CD4-positive, alpha-beta T cell treated with Interleukin-10 for 1 hour (primary cell): Measurements from ENCODE around the gene NSA2.
A peak's percentile ranks its signal among the peaks of the same experiment; 100 is the strongest.
"Not testable (repeated sequence)": the region's sequence is repeated elsewhere in the genome, so short reads cannot be mapped to it uniquely, and the experiment has no call there.

Source experiments
- DNase-seq: peaks from one replicate; pipeline ENCODE4 v3.0.0-alpha.2; 2020

NSA2 gene

DNA sequence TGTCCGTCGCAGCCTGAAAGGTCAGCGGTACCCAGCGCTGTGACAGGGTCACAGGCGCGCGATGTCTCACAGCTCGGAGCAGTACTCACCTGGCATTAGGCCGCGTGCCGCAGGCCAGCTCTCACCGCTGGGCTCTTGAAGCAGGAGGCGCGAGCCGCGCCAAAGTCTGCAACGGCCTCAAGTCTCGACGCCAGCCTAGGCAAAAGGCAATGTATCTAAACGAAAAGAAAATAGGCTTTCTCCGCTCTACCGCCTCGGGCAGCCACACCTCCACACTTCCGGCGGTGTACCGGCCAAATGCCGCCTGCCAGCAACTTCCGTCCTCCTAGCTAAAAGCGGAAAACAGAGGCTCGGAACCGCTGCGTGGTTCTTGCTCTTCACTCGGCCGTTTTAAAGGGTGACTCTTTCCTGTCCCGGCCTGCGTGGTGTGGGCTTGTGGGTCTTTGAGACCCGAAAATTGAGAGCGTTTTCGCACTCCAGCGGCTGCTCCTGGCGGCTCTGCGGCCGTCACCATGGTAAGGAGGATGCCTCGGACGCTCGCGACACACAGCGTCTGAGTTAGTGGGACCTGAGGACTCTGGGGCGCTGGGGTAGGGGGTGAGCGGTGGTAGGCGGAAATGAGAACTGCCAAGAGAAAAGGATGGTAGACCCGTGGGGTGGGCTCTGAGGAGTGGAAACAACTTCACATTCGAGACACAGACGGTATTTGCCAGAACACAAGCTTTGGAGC is at the start of gene NSA2, which contains the start of gene GFM2:
NSA2 (plus strand) TSS at position 401 of the 730 bp plus-strand sequence; CDS start at position 513, 112 bp downstream.
GFM2 (minus strand) TSS at position 269 of the 730 bp plus-strand sequence. CDS start 3,375 bp downstream, outside the sequence.
- DNase-seq, result peak; percentile 94

GRCh38 chr5:74717596-74717995 is 49.5 kb upstream of the NSA2 start:
- DNase-seq, result no peak

- no peak for DNase-seq
These were observed 44.8 kb upstream of the NSA2 start for GRCh38 chr5:74722271-74722670.

- no peak for DNase-seq
These were observed 41.7 kb upstream of the NSA2 start for GRCh38 chr5:74725331-74725730.

DNA sequence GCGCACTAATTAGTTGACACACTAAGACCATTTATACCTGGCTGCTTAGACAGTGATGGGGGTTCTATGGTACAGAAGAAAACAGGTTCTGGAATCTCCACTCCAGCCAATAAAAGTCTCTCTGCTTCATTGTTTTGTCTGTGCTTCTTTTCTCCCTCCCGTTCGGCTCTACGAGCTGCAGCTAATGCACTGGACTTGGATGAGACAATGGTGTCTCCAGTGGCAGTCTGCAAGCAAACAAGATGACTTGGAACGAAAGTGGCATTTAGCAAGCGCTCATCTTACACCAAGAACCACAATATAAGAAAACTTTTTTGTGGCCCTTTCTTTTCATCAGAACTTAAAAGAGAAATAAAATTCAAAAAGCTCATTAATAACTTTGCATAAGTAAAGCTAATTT is 30.3 kb upstream of the NSA2 start:
- DNase-seq, result no peak

DNA sequence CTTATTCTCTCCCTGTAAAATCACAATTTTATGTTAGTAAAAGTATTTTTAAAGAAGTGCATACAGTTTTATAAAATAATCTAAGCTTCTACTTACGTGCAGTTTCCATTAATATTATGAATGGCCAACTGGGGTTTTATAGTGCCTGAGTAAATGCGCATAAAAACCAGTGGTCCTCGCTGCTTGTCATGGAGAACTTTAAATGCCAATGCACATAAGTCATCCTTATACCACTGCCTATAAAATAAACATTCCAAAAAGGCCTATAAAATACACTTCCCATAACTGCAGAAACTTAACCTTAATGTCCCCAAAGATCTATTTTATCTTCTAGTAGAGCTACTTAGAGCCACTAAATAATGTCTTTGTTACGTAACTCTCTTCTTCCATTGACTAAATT is 28.6 kb upstream of the NSA2 start:
- no peak for DNase-seq

GRCh38 chr5:74748742-74749141 is 18.3 kb upstream of the NSA2 start:
- DNase-seq, result not testable (repeated sequence)

GRCh38 chr5:74761241-74761640 is 5.8 kb upstream of the NSA2 start:
- DNase-seq, result no peak

- DNase-seq, result no peak
These were observed 4.5 kb upstream of the NSA2 start for GRCh38 chr5:74762599-74762998.

DNA sequence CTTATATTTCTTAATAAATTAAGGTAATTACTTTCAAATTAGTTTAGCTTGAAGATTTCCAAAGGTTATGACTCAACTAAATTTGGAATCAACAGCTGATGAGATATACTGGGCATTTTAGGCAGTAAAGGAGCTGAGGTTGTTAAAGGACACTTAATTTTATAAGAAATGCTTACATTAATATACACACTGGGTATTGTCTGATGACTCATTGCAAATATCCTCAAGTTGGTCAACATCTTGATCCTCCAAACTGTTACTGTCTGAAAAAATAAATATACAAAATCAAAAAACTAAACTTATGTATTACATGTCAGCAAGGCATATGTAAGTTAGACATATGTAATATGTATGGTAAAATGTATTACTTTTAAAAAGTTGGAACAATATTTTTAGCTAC is 3.5 kb upstream of the NSA2 start:
- DNase-seq, result no peak

GRCh38 chr5:74765201-74765600 is 1.8 kb upstream of the NSA2 start:
- no peak for DNase-seq

DNA sequence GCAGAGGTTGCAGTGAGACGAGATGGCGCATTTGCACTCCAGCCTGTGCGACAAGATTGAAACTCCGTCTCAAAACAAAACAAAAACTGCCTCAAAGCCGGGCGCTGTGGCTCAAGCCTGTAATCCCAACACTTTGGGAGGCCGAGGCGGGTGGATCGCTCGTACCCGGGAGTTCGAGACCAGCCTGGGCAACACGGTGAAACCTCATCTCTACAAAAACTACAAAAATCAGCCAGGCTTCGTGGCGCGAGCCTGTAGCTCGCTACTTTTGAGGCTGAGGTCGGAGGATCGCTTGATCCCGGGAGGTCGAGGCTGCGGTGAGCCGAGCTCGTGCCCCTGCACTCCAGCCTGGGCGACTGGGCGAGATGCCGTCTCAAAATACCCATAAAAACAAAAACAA is 1.1 kb upstream of the NSA2 start:
- DNase-seq, result no peak

DNA sequence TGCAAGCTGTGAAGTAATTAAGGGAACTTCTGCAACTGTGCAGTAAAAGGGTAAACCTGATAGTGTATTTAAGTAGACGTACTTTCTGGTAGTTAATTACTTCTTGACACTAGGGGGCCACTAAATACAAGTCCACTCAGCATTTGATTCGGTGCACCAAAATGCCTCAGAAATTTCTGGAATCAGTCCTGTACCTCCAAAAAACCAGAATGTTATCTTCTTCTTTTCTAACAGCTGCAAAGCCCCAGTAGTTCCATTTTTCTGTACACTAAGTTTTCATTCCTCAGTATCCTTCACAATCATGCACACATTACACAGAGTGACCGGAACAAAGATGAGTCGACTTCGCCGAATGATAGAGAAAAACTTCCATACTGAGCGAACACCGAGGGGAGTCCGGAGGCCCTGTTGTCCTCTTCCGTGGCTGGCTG is 616 bp upstream of the NSA2 start:
- peak; percentile 47 for DNase-seq

GRCh38 chr5:74767579-74767913 is 497 bp downstream of the NSA2 start:
- no peak for DNase-seq

- DNase-seq, result no peak
These were observed 5.3 kb downstream of the NSA2 start for GRCh38 chr5:74772359-74772758.

DNA sequence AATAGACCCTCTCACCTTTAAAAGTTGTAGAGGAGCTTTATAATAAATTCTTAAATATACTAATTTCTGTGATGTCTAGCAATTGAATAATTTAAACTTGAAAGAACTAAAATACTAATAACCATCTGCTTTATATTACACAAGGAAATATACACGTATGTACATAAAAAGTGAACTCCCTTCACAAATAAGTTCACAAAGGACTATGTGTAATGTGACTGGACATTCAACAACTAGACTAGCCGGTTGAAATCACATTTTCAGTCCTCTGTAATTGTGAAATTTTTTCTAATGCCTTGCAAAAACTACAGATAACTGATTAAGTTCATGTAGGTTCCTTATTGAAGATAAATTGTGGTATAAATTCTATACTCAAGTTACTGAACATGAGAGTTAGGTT is 11.6 kb downstream of the NSA2 start:
- no peak for DNase-seq

GRCh38 chr5:74786851-74787250 is 19.8 kb downstream of the NSA2 start:
- DNase-seq, result no peak

DNA sequence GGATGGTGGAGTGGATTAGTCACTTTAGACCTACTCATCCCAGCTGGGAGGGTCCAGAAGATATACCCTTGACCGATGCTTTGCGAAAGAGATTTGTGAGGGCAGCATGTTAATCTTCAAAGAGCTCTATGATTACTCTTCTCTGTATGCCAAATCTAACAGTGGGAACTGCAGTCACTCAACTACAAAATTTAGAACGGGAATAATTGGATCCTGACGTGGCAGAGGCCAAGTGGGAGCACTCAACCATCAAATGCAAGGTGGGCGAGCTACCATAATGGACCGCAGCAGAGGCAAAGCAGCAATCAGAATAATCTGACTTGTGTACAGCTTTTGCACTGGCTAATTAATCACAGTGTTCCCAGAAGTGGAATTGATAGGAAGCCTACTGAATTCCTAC is 20.4 kb downstream of the NSA2 start:
- DNase-seq, result no peak

GRCh38 chr5:74791669-74792068 is 24.6 kb downstream of the NSA2 start:
- DNase-seq, result not testable (repeated sequence)

- DNase-seq, result no peak
These were observed 32.2 kb downstream of the NSA2 start for GRCh38 chr5:74798977-74799911.

GRCh38 chr5:74801197-74801596 is 34.1 kb downstream of the NSA2 start:
- DNase-seq, result no peak

- DNase-seq, result no peak
These were observed 34.9 kb downstream of the NSA2 start for GRCh38 chr5:74801941-74802340.

DNA sequence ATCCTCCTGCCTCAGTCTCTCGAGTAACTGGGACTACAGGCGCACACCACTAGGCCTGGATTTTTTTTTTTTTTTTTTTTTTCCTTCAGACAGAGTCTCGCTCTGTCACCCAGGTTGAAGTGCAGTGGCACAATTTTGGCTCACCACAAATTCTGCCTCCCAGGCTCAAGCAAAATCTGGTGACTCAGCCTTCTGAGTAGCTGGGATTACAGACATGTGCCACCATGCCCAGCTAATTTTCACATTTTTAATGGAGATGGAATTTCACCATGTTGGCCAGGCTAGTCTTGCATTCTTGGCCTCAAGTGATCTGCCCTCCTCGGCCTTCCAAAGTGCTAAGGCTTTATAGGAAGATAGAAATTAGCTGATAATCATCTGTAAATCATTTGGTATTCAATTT is 43.9 kb downstream of the NSA2 start:
- DNase-seq, result no peak

DNA sequence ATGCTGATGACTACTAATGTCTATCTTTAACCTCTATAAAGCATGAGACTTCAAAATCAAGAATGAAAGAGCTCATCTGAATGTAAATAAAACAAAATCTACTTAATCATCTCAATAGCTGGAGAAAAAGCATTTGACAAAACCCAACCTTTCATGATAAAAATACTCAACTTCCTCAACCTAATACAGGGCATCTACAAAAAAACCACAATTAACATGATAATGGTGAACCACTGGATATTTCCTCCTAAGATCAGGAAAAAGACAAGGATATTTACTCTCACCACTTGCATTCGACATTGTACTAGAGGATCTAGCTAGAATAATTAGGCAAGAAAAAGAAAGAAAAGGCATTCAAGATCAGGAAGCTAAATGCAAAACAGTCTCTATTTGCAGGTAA is 49.8 kb downstream of the NSA2 start:
- DNase-seq, result no peak
